ENCODE measurements around the gene ADIPOR1.

Gene ADIPOR1

GRCh38 chr1:202968895-202969295 is 10.8 kb upstream of the ADIPOR1 start:
- DNase-seq (ENCODE audit: low spot score): peak; percentile 91

- no peak for DNase-seq (ENCODE audit: low spot score)
Measured at GRCh38 chr1:202968351-202968750, 10.2 kb upstream of the ADIPOR1 start.

GRCh38 chr1:202967684-202968281 is 9.7 kb upstream of the ADIPOR1 start:
- DNase-seq (ENCODE audit: low spot score): peak; percentile 53

GRCh38 chr1:202966006-202966898 is 8.1 kb upstream of the ADIPOR1 start:
- DNase-seq (ENCODE audit: low spot score): no peak

GRCh38 chr1:202965422-202965821 is 7.3 kb upstream of the ADIPOR1 start:
- no peak for DNase-seq (ENCODE audit: low spot score)

- no peak for DNase-seq (ENCODE audit: low spot score)
Measured at GRCh38 chr1:202964791-202965410, 6.8 kb upstream of the ADIPOR1 start.

- no peak for DNase-seq (ENCODE audit: low spot score)
Measured at GRCh38 chr1:202961220-202961880, 3.2 kb upstream of the ADIPOR1 start.

DNA sequence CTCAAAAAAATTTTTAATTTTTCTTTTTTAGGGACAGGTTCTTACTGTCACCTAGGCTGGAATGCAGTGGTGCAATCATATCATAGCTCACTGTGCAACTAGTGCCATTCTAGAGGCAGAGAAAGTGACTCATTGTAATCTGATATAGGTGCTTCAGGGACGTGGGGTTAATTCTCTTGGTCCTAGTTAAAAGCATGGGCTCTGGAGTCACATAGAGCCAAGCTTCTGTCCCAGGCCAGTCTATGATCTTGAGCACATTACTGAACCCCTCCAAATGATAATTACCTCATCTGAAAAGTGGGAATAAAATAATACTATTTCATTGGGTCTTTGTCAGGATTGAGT is 1.1 kb upstream of the ADIPOR1 start:
- DNase-seq (ENCODE audit: low spot score): no peak

- DNase-seq (ENCODE audit: low spot score): peak; percentile 61
Measured at GRCh38 chr1:202958544-202959275, 598 bp upstream of the ADIPOR1 start.

GRCh38 chr1:202956969-202957368 is 1.1 kb downstream of the ADIPOR1 start:
- no peak for DNase-seq (ENCODE audit: low spot score)

GRCh38 chr1:202954057-202954745 is 3.9 kb downstream of the ADIPOR1 start:
- DNase-seq (ENCODE audit: low spot score): no peak

- no peak for DNase-seq (ENCODE audit: low spot score)
Measured at GRCh38 chr1:202953392-202953791, 4.7 kb downstream of the ADIPOR1 start.

DNA sequence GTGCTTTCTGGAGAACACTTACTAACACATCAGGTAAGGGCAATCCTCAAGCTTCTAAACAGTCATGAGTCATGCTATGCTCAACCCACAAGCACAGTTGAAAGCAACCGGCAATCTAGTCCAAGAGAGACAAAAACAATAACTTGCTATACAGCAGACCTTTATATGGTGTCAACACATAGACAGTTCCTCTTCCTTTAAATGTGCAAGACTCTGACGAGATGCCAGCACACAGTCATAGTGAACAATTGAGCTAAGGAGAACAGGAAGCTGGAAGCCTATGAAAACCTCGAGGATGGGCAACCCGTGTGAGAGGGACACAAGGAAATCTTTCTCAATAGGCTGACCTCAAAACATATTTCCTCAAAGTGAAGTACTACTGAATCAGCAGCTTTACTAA is 5.3 kb downstream of the ADIPOR1 start:
- DNase-seq (ENCODE audit: low spot score): no peak

GRCh38 chr1:202952099-202952498 is 6.0 kb downstream of the ADIPOR1 start:
- no peak for DNase-seq (ENCODE audit: low spot score)

DNA sequence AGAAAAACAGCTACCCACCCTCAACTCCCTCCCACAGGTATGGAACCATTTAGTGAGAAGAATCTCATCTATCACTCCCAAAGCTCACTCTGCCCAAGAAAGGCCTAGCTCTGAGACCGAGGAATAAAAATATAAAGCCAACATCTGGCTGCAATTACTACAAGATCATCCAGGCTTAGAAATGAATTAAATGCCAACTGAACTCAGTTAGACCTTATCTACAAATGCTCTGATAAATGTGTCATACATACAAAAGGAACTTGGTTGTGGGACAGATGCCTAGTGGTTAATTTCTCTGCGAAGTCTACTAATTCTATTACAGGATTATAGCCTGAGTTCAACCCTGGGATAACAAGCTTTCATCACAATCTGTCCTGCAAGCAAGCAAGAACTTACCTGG is 6.7 kb downstream of the ADIPOR1 start:
- no peak for DNase-seq (ENCODE audit: low spot score)

GRCh38 chr1:202945483-202945882 is 12.6 kb downstream of the ADIPOR1 start:
- no peak for DNase-seq (ENCODE audit: low spot score)

DNA sequence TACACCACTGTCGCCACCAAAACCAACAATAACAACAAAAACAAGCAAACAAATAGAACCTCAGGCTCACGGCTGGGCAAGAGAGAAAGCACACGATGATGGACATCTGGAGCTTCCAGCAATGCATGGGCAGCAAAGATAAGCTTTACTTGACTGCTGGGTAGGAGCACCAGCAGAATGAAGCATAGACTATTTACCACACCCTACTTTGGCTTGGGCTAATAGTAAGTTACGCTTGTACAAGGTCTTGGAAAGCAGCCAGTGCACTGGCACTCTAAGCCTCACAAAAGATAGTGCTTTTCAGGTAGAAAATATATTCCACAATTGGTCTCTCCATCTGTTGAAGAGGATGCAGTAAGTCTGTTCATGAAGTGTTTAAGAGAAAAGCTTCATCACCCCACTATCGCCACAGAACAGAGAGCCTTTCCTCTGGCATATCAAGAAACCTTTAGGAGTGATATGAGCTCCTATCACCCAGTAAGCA is 13.6 kb downstream of the ADIPOR1 start:
- no peak for DNase-seq (ENCODE audit: low spot score)

- no peak for DNase-seq (ENCODE audit: low spot score)
Measured at GRCh38 chr1:202942426-202942825, 15.7 kb downstream of the ADIPOR1 start.

DNA sequence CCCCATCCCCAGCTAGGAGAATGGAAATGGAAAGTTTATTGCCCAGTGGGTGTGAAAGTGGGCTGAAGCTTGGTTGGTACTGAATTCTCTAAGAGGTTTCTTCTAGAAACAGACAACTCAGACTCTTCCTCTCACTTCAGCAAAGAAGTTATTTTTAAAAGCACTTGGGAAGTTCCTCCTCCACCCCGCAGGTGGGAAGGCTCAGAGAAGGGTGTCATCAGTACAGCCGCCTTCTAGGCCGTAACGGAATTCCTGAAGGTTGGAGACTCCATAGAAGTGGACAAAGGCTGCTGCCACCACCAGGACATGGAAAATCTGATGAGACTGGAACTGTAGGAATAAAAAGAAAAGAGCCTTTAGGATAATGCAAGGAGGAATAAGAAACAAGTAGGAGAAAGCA is 16.7 kb downstream of the ADIPOR1 start:
- no peak for DNase-seq (ENCODE audit: low spot score)

DNA sequence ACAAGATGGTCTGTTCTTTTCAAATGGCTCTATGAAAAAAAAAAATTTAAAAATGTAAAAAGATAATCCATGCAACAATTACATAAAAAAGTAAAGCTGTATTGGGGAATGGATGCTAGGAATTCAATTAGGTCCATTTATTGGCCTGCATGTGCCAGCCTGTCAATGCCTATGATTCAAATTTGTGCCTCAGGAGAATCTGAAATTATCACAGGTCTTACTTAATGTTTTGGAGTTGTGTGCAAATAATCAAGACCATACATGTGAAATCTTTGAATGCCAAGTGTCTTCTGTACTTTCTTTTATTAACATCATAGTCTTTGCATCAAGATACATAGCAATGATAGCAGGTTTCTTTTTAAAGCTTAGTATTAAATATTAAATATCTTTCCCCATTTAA is 17.6 kb downstream of the ADIPOR1 start:
- no peak for DNase-seq (ENCODE audit: low spot score)

GRCh38 chr1:202938287-202938925 is 19.7 kb downstream of the ADIPOR1 start:
- DNase-seq (ENCODE audit: low spot score): no peak

Measured in NAMALWA (cell line).